HG03354 (cell line): Measurements from ENCODE around the gene ZBTB14.

Experiments used
- ATAC-seq: cut with Tn5 transposase; IDR thresholded peaks from one replicate; pipeline ENCODE4 v1.9.1; 2021; ENCODE audit warnings: mild to moderate bottlenecking; ENCODE audit not compliant: unreplicated experiment, poor library complexity, severe bottlenecking

The ZBTB14 gene

GRCh38 chr18:5295231-5295920 is at the start of gene ZBTB14:
Gene ZBTB14, minus strand, starts transcription at chr18:5295726. Its CDS starts 2,480 bp downstream, at chr18:5293246.
- ATAC-seq, result peak; percentile 37

- ATAC-seq, result no peak
Measured at GRCh38 chr18:5339202-5339834, 43.8 kb upstream of the ZBTB14 start.

- no peak for ATAC-seq
Measured at GRCh38 chr18:5334456-5335075, 39.0 kb upstream of the ZBTB14 start.

- ATAC-seq, result no peak
Measured at GRCh38 chr18:5318061-5318700, 22.7 kb upstream of the ZBTB14 start.

GRCh38 chr18:5317186-5317585 is 21.7 kb upstream of the ZBTB14 start:
- no peak for ATAC-seq

GRCh38 chr18:5315838-5316237 is 20.3 kb upstream of the ZBTB14 start:
- ATAC-seq, result no peak

- ATAC-seq, result no peak
Measured at GRCh38 chr18:5311301-5311989, 15.9 kb upstream of the ZBTB14 start.

GRCh38 chr18:5309888-5310470 is 14.5 kb upstream of the ZBTB14 start:
- ATAC-seq, result peak; percentile 97

- no peak for ATAC-seq
Measured at GRCh38 chr18:5305835-5306234, 10.3 kb upstream of the ZBTB14 start.

- ATAC-seq, result no peak
Measured at GRCh38 chr18:5304232-5304631, 8.7 kb upstream of the ZBTB14 start.

GRCh38 chr18:5303636-5304035 is 8.1 kb upstream of the ZBTB14 start:
- no peak for ATAC-seq

- ATAC-seq, result no peak
Measured at GRCh38 chr18:5302606-5303005, 7.1 kb upstream of the ZBTB14 start.

- no peak for ATAC-seq
Measured at GRCh38 chr18:5300476-5301010, 5.0 kb upstream of the ZBTB14 start.

GRCh38 chr18:5298156-5298852 is 2.8 kb upstream of the ZBTB14 start:
- no peak for ATAC-seq

GRCh38 chr18:5297597-5297996 is 2.1 kb upstream of the ZBTB14 start:
- no peak for ATAC-seq

- peak; percentile 10 for ATAC-seq
Measured at GRCh38 chr18:5296706-5297320, 1.3 kb upstream of the ZBTB14 start.

- peak; percentile 73 for ATAC-seq
Measured at GRCh38 chr18:5295981-5296705, 617 bp upstream of the ZBTB14 start.
